GM12878 (cell line): ENCODE data around the gene TRIL. TPM values are rescaled to one million over a fixed set of nuclear protein-coding genes. Genes with fewer than 3 reads are reported as not detected.

ENCODE experiments used
- ATAC-seq: fragments of 200-7000 bp; cut with Tn5 transposase; 3 replicates; pipeline ENCODE4 v1.9.1; 2020; ENCODE audit warnings: mild to moderate bottlenecking, moderate library complexity
- BruUV-seq: library from RNA; stranded (reverse); fragments of 400-500 nt; replicated peaks from 2 replicates; lab custom pipeline; 2021; lab: Mats Ljungman, UMichigan
- CTCF ChIA-PET: fragments of 300-600 bp; sonication (Branson Sonifier 250); formaldehyde crosslinking; extraction: SDS; loops from one replicate; lab custom pipeline; 2021; ENCODE audit warnings: inconsistent platforms; lab: Yijun Ruan, JAX
- POLR2A ChIA-PET: fragments of 350-600 bp; formaldehyde crosslinking; extraction: SDS; loops from one replicate; lab custom pipeline; 2021; ENCODE audit warnings: inconsistent platforms; lab: Charles Lee
- RAD21 ChIA-PET: fragments of 300-600 bp; sonication (Branson Sonifier 250); formaldehyde crosslinking; loops from one replicate; lab custom pipeline; 2023; ENCODE audit warnings: antibody characterized with exemption; ENCODE audit not compliant: unreplicated experiment; lab: Charles Lee
- SMC1A ChIA-PET: fragments of 300-600 bp; sonication (Branson Sonifier 250); formaldehyde crosslinking; loops from one replicate; lab custom pipeline; 2023; ENCODE audit not compliant: unreplicated experiment, uncharacterized antibody; lab: Charles Lee
- DNase-seq: peaks from one replicate; pipeline ENCODE4 v3.0.0-alpha.2; 2011; ENCODE audit warnings: low read depth, low spot score
- FAIRE-seq: peaks from 3 replicates; lab custom pipeline; 2011; peaks lifted over from hg19 to GRCh38; lab: Jason Lieb, UNC
- H2AFZ ChIP-seq: 2 replicates; pipeline ENCODE4 v1.6.0; 2011; ENCODE audit warnings: low read depth, low read length, control low read depth; ENCODE audit not compliant: control insufficient read depth
- H3K27ac ChIP-seq: 2 replicates; pipeline ENCODE4 v1.5.1; 2011; ENCODE audit warnings: control low read depth; ENCODE audit not compliant: control insufficient read depth, insufficient read depth
- H3K27me3 ChIP-seq, 2 experiments: replicated peaks in 1 of 2; 2 replicates each; pipeline versions ENCODE4 v1.6.0 to v1.6.1; 2011; ENCODE audit warnings: low read length in 1 of 2; ENCODE audit not compliant: control insufficient read depth in 2 of 2, insufficient read depth in 2 of 2
- H3K36me3 ChIP-seq, 2 experiments: 2 replicates each; pipeline ENCODE4 v1.5.1; 2011; ENCODE audit warnings: low read length in 1 of 2; ENCODE audit not compliant: control insufficient read depth in 2 of 2, insufficient read depth in 2 of 2
- H3K4me1 ChIP-seq: 2 replicates; pipeline ENCODE4 v1.6.1; 2011; ENCODE audit warnings: mild to moderate bottlenecking, low read length, moderate library complexity, mixed read lengths; ENCODE audit not compliant: control insufficient read depth, insufficient read depth
- H3K4me2 ChIP-seq: 2 replicates; pipeline ENCODE4 v1.6.0; 2011; ENCODE audit warnings: control low read depth; ENCODE audit not compliant: control insufficient read depth, insufficient read depth
- H3K4me3 ChIP-seq: fragments of 200-600 bp; sonication (generic); 2 replicates; pipeline ENCODE4 v1.5.1; 2016
- H3K79me2 ChIP-seq: 2 replicates; pipeline ENCODE4 v1.6.0; 2011; ENCODE audit warnings: low read length; ENCODE audit not compliant: control insufficient read depth, insufficient read depth
- H3K9ac ChIP-seq: 2 replicates; pipeline ENCODE4 v1.8.0; 2011; ENCODE audit warnings: low read length, control low read depth, mixed read lengths; ENCODE audit not compliant: control insufficient read depth, insufficient read depth
- H3K9me3 ChIP-seq: replicated peaks from 3 replicates; pipeline ENCODE4 v1.5.1; 2011; ENCODE audit warnings: mild to moderate bottlenecking, low read length; ENCODE audit not compliant: control insufficient read depth, insufficient read depth
- H4K20me1 ChIP-seq: 2 replicates; pipeline ENCODE4 v1.6.0; 2011; ENCODE audit not compliant: control insufficient read depth, insufficient read depth
- CEBPB ChIP-seq, 2 experiments: fragments of 150-350 bp in 1 of 2; IDR thresholded peaks; 2 replicates each; pipeline ENCODE4 v1.6.1; 2012 to 2014; ENCODE audit warnings: low read depth in 2 of 2, low read length in 2 of 2, borderline replicate concordance in 1 of 2, inconsistent platforms in 1 of 2
- EZH2 ChIP-seq: IDR thresholded peaks from 2 replicates; pipeline ENCODE4 v1.6.1; 2012; ENCODE audit warnings: low read depth, mild to moderate bottlenecking, control low read depth, inconsistent platforms, low read length, borderline replicate concordance; ENCODE audit not compliant: control insufficient read depth
- GABPA ChIP-seq: IDR thresholded peaks from 2 replicates; pipeline ENCODE4 v1.6.1; 2014; ENCODE audit warnings: antibody characterized with exemption, low read depth, mild to moderate bottlenecking, inconsistent platforms
- NBN ChIP-seq: fragments of 450-650 bp; IDR thresholded peaks from 2 replicates; pipeline ENCODE4 v1.6.1; 2016
- RFX5 ChIP-seq: IDR thresholded peaks from 2 replicates; pipeline ENCODE4 v1.6.1; 2011; ENCODE audit warnings: low read depth, low read length, improper control_type of control experiment
- ZNF274 ChIP-seq: IDR thresholded peaks from one replicate; pipeline ENCODE4 v1.8.0; 2011; ENCODE audit not compliant: insufficient read length, insufficient read depth
- ZNF592 ChIP-seq: fragments of 450-650 bp; IDR thresholded peaks from 2 replicates; pipeline ENCODE4 v1.6.1; 2017; ENCODE audit warnings: mild to moderate bottlenecking, moderate library complexity
- WGBS: methylation state at CpG from one replicate; pipeline ENCODE4 v1.1.6; 2016; ENCODE audit warnings: low lambda C conversion rate; ENCODE audit not compliant: insufficient replicate concordance, insufficient coverage; ENCODE audit errors: missing lambda C conversion rate; 5-methylcytosine and 5-hydroxymethylcytosine counted together
- in situ Hi-C: fragments of 300-500 bp; cut with MboI; formaldehyde crosslinking; loops from 9 replicates; pipeline ENCODE4 v1.14.3; 2018; ENCODE audit warnings: mixed read lengths
- intact Hi-C: fragments of 100-400 bp; cut with micrococcal nuclease; formaldehyde crosslinking; loops from one replicate; pipeline ENCODE4 v1.14.2; 2022; ENCODE audit not compliant: unreplicated experiment
- polyA plus RNA-seq, 11 experiments: library from polyadenylated mRNA; depleted of rRNA in 4 of 11; unstranded in 6 of 11; stranded (reverse) in 5 of 11; fragments of >200 nt; fragmentation: Nextera tagmentation in 4 of 11; fragmentation: Illumina TruSeq in 1 of 11; extraction: Ambion mirVana in 4 of 11; extraction: Trizol in 1 of 11; gene quantifications; 1 replicate in 1 of 11; 2 replicates in 10 of 11; pipeline versions ENCODE4 v1.2.1 to v1.2.3, GENCODE V29; 2011 to 2016; ENCODE audit warnings: inconsistent platforms in 2 of 11, missing spikeins in 2 of 11, low read depth in 1 of 11
- total RNA-seq, 4 experiments: library from RNA; depleted of rRNA in 3 of 4; stranded (reverse); fragments of >200 nt in 3 of 4; fragmentation: Illumina TruSeq in 1 of 4; extraction: Trizol in 1 of 4; gene quantifications; 2 replicates each; pipeline versions ENCODE4 v1.2.1 to v1.2.3, GENCODE V29; 2013 to 2021

TRIL gene
- total and polyA plus RNA-seq, 10 of the 15 experiments (the other 5 are each of a cell fraction or from before 2014, with no cell fraction given) = not detected

GRCh38 chr7:28920424-28920823, 37.7 kb downstream of the TRIL start:
- H3K27me3 ChIP-seq = no peaks in the 10 kb centered on the region
- H3K4me2 ChIP-seq = no peak overlapping the region
- no peak overlapping the region for H3K27ac ChIP-seq
- WGBS = 29% methylated on average over 6 of the region's 6 CpGs
- TF ChIP-seq GABPA (no peak), CEBPB (IDR thresholded peaks at IDR 0.05; ENCODE audit: borderline replicate concordance in 1 of 2, low read depth in 2 of 2, low read length in 2 of 2) (no peak), RFX5 (no peak), ZNF274 (no peak), ZNF592 (no peak), EZH2 (no peak), NBN (no peak)
- H3K36me3 ChIP-seq = no peaks in the 10 kb centered on the region
- ChIA-PET POLR2A (no interaction called here), CTCF (interaction anchor here (0.9 to 10.0 kb wide), 15 partner anchors 8 to 656 kb away, joined by 3 to 375 read pairs (median 11); no protein-coding TSS in a partner anchor), SMC1A (interaction anchor here (1.5 to 10.6 kb wide), 5 partner anchors 34 to 488 kb away, joined by 4 to 85 read pairs (median 8); no protein-coding TSS in a partner anchor), RAD21 (interaction anchor here (1.5 to 2.9 kb wide), 2 partner anchors 488 to 491 kb away, joined by 3 to 24 read pairs; no protein-coding TSS in a partner anchor)
- no peak overlapping the region for H3K4me3 ChIP-seq
- H2AFZ ChIP-seq = no peak overlapping the region
- H3K4me1 ChIP-seq = no peaks in the 10 kb centered on the region
- intact Hi-C loops = loop anchor here (5.0 to 10.0 kb wide), 3 partner anchors 267 to 1004 kb away; no protein-coding TSS in a partner anchor
- no peak for DNase-seq
- no TSS peak for BruUV-seq
- H3K9ac ChIP-seq = no peak overlapping the region
- no peak for ATAC-seq
- FAIRE-seq = no peak
- H3K79me2 ChIP-seq = no peaks in the 10 kb centered on the region
- no peaks in the 10 kb centered on the region for H4K20me1 ChIP-seq
- in situ Hi-C loops = loop anchor here (5.0 kb wide), 2 partner anchors 187 to 487 kb away; no protein-coding TSS in a partner anchor
- no peaks in the 10 kb centered on the region for H3K9me3 ChIP-seq
